Prostate gland (tissue), 2 donors: ENCODE data around the gene NHSL2. TPM values are rescaled to one million over a fixed set of nuclear protein-coding genes. Genes with fewer than 3 reads are reported as not detected.
A peak's percentile ranks its signal among the peaks of the same experiment; 100 is the strongest.

ENCODE experiments used
- DNase-seq: peaks from one replicate; pipeline ENCODE4 v3.0.0-alpha.2; 2019; ENCODE audit warnings: low spot score
- H3K27ac ChIP-seq, 2 donors: fragments of 200-600 bp; sonication (generic); 2 replicates each; pipeline ENCODE4 v1.5.1; 2017 to 2019
- H3K27me3 ChIP-seq: fragments of 200-600 bp; sonication (generic); replicated peaks from 2 replicates; pipeline ENCODE4 v1.5.1; 2019; ENCODE audit not compliant: insufficient read depth
- H3K36me3 ChIP-seq, 2 donors: fragments of 200-600 bp; sonication (generic); 1 replicate in 1 of 2; 2 replicates in 1 of 2; pipeline versions ENCODE4 v1.5.1 to v1.8.1; 2017 to 2019
- H3K4me1 ChIP-seq: fragments of 200-600 bp; sonication (generic); replicated peaks from 2 replicates; pipeline ENCODE4 v1.5.1; 2019
- H3K4me3 ChIP-seq, 2 donors: fragments of 200-600 bp; sonication (generic); 2 replicates each; pipeline ENCODE4 v1.5.1; 2017 to 2019
- H3K9me3 ChIP-seq: fragments of 200-600 bp; sonication (generic); 2 replicates; pipeline ENCODE4 v1.5.1; 2017
- CTCF ChIP-seq, 4 experiments: fragments of 200-600 bp in 2 of 4; fragments of 450-650 bp in 2 of 4; sonication (generic) in 2 of 4; IDR thresholded peaks; 1 replicate in 3 of 4; 2 replicates in 1 of 4; pipeline ENCODE4 v1.5.1; 2016 to 2019; ENCODE audit warnings: antibody characterized with exemption in 4 of 4, mild to moderate bottlenecking in 2 of 4, moderate library complexity in 2 of 4
- POLR2A ChIP-seq: fragments of 450-650 bp; IDR thresholded peaks from one replicate; pipeline ENCODE4 v1.6.1; 2016; ENCODE audit warnings: antibody characterized with exemption, mild to moderate bottlenecking
- POLR2AphosphoS5 ChIP-seq: sonication (generic); formaldehyde crosslinking; IDR thresholded peaks from one replicate; pipeline ENCODE4 v1.6.1; 2017; ENCODE audit warnings: antibody characterized with exemption
- WGBS: methylation state at CpG from one replicate; pipeline ENCODE4 v1.1.5; 2018; 5-methylcytosine and 5-hydroxymethylcytosine counted together
- intact Hi-C: fragments of 100-400 bp; cut with DNase I; formaldehyde crosslinking; loops from one replicate; pipeline ENCODE4 v1.14.2; 2022
- total RNA-seq, 2 donors: library from RNA; depleted of rRNA; stranded (reverse); fragments of >200 nt; gene quantifications; one replicate each; pipeline ENCODE4 v1.1.0, GENCODE V29; 2016

NHSL2 gene
- total RNA-seq, 2 donors from 2014 or later = 4.2 to 28.2 TPM

GRCh38 chrX:72038868-72039267 is 128.2 kb downstream of the NHSL2 start:
- intact Hi-C loops = no loop called here
- H3K27ac ChIP-seq = no peak overlapping the region

GRCh38 chrX:72040506-72040905 is 129.9 kb downstream of the NHSL2 start:
- no peak for DNase-seq
- H3K27me3 ChIP-seq = no peaks in the 10 kb centered on the region
- no peaks in the 10 kb centered on the region for H3K36me3 ChIP-seq
- intact Hi-C loops = no loop called here
- no peaks in the 10 kb centered on the region for H3K4me1 ChIP-seq
- no peak overlapping the region for H3K27ac ChIP-seq
- H3K4me3 ChIP-seq = no peak overlapping the region
- no peaks in the 10 kb centered on the region for H3K9me3 ChIP-seq
- TF ChIP-seq CTCF (IDR thresholded peaks at IDR 0.05) (no peak), POLR2AphosphoS5 (no peak), POLR2A (no peak)
- 59% methylated on average over 5 of the region's 5 CpGs for WGBS

More at GRCh38 chrX:72038868-72039267, 128.2 kb downstream of the NHSL2 start:
- no peak for DNase-seq
- no peak overlapping the region for H3K4me3 ChIP-seq
- no peaks in the 10 kb centered on the region for H3K36me3 ChIP-seq
- TF ChIP-seq POLR2A (no peak), CTCF (IDR thresholded peaks at IDR 0.05) (no peak), POLR2AphosphoS5 (no peak)
- no peaks in the 10 kb centered on the region for H3K4me1 ChIP-seq
- H3K27me3 ChIP-seq = no peaks in the 10 kb centered on the region
- 92% methylated on average over 2 of the region's 2 CpGs for WGBS
- H3K9me3 ChIP-seq = no peaks in the 10 kb centered on the region

GRCh38 chrX:72041176-72041575 is 130.5 kb downstream of the NHSL2 start:
- Histone ChIP-seq H3K9me3 (no peaks in the 10 kb centered on the region), H3K27me3 (no peaks in the 10 kb centered on the region), H3K4me3 (no peak overlapping the region), H3K27ac (peak overlapping the region in 1 of 2 donors; percentile 49), H3K36me3 (no peaks in the 10 kb centered on the region), H3K4me1 (no peaks in the 10 kb centered on the region)
- WGBS = 74% methylated on average over 6 of the region's 6 CpGs
- TF ChIP-seq POLR2A = no peak
- no peak for DNase-seq
- intact Hi-C loops = no loop called here

- H3K36me3 ChIP-seq = no peaks in the 10 kb centered on the region
- no peak for DNase-seq
- WGBS = 59% methylated on average over 13 of the region's 13 CpGs
- TF ChIP-seq POLR2AphosphoS5 (no peak), POLR2A (no peak), CTCF (IDR thresholded peaks at IDR 0.05) (no peak)
- no peaks in the 10 kb centered on the region for H3K9me3 ChIP-seq
- intact Hi-C loops = no loop called here
- no peak overlapping the region for H3K4me3 ChIP-seq
- H3K27me3 ChIP-seq = no peaks in the 10 kb centered on the region
- H3K27ac ChIP-seq = peak overlapping the region; percentile 38 to 49
- no peaks in the 10 kb centered on the region for H3K4me1 ChIP-seq
Measured at GRCh38 chrX:72041871-72042851, 131.5 kb downstream of the NHSL2 start.

- Histone ChIP-seq H3K9me3 (no peaks in the 10 kb centered on the region), H3K36me3 (no peaks in the 10 kb centered on the region), H3K27ac (no peak overlapping the region), H3K27me3 (no peaks in the 10 kb centered on the region), H3K4me1 (no peaks in the 10 kb centered on the region), H3K4me3 (no peak overlapping the region)
- intact Hi-C loops = no loop called here
- WGBS = 97% methylated on average over 3 of the region's 3 CpGs
- DNase-seq = no peak
- TF ChIP-seq POLR2AphosphoS5 = no peak
- TF ChIP-seq POLR2A = no peak
- TF ChIP-seq CTCF (IDR thresholded peaks at IDR 0.05) = no peak
Measured at GRCh38 chrX:72042852-72043248, 132.2 kb downstream of the NHSL2 start.
